Right lobe of liver (tissue), 4 donors: Measurements from ENCODE around the gene ACTN4.

Source experiments
- CTCF ChIP-seq, 4 donors: fragments of 200-600 bp in 3 of 4; fragments of 450-650 bp in 1 of 4; IDR thresholded peaks; one replicate each; pipeline versions ENCODE4 v1.5.1 to v1.8.0; 2016 to 2022; ENCODE audit warnings: antibody characterized with exemption in 4 of 4, mild to moderate bottlenecking in 2 of 4
- POLR2A ChIP-seq: fragments of 450-650 bp; IDR thresholded peaks from one replicate; pipeline ENCODE4 v1.6.1; 2017; ENCODE audit warnings: antibody characterized with exemption, mild to moderate bottlenecking
- donor health status: DM: no; HTN: no; CAD: no.
- donor health status: DM: no; HTN: no; CAD: no.
- donor health status: DM: no; HTN: yes; CAD: no.

GRCh38 chr19:38699027-38699346, 51.5 kb downstream of the ACTN4 start:
- no peak for TF ChIP-seq CTCF (IDR thresholded peaks at IDR 0.05)
- TF ChIP-seq POLR2A: no peak
